Osteoblast (primary cell): ENCODE measurements around the gene UNC45B. TPM values are rescaled to one million over a fixed set of nuclear protein-coding genes. Genes with fewer than 3 reads are reported as not detected.

Experiments
- DNase-seq: peaks from one replicate; pipeline ENCODE4 v3.0.0; 2011; ENCODE audit warnings: low spot score, mixed read lengths; ENCODE audit not compliant: insufficient read length; ENCODE audit errors: missing footprints
- H2AFZ ChIP-seq: 2 replicates; pipeline ENCODE4 v1.6.0; 2011; ENCODE audit warnings: mild to moderate bottlenecking, low read length
- H3K27ac ChIP-seq: 2 replicates; pipeline ENCODE4 v1.5.1; 2011; ENCODE audit warnings: mild to moderate bottlenecking, low read depth, low read length, moderate library complexity
- H3K27me3 ChIP-seq: 2 replicates; pipeline ENCODE4 v1.6.0; 2012; ENCODE audit warnings: mild to moderate bottlenecking, control low read depth, inconsistent platforms, low read length, moderate library complexity; ENCODE audit not compliant: insufficient read depth
- H3K36me3 ChIP-seq: 2 replicates; pipeline ENCODE4 v1.5.1; 2011; ENCODE audit warnings: mild to moderate bottlenecking, low read length, control low read depth, moderate library complexity; ENCODE audit not compliant: insufficient read depth
- H3K4me1 ChIP-seq: 2 replicates; pipeline ENCODE4 v1.5.1; 2011; ENCODE audit warnings: mild to moderate bottlenecking, low read length, control low read depth, moderate library complexity; ENCODE audit not compliant: insufficient read depth
- H3K4me2 ChIP-seq: 2 replicates; pipeline ENCODE4 v1.6.0; 2011; ENCODE audit warnings: mild to moderate bottlenecking, low read length; ENCODE audit not compliant: insufficient read depth
- H3K4me3 ChIP-seq: fragments of 200-600 bp; sonication (generic); 3 replicates; pipeline ENCODE4 v1.5.1; 2012; ENCODE audit warnings: mild to moderate bottlenecking, low read length, inconsistent platforms; ENCODE audit not compliant: insufficient read depth
- H3K79me2 ChIP-seq: 2 replicates; pipeline ENCODE4 v1.6.0; 2012; ENCODE audit warnings: mild to moderate bottlenecking, low read length, control low read depth, inconsistent platforms; ENCODE audit not compliant: insufficient read depth
- H3K9me3 ChIP-seq: 2 replicates; pipeline ENCODE4 v1.5.1; 2011; ENCODE audit warnings: low read depth, low read length, control low read depth
- H4K20me1 ChIP-seq: 2 replicates; pipeline ENCODE4 v1.6.0; 2012; ENCODE audit warnings: mild to moderate bottlenecking, low read length, control low read depth; ENCODE audit not compliant: insufficient read depth
- total RNA-seq: library from RNA; depleted of rRNA; stranded (reverse); fragments of >200 nt; gene quantifications from 2 replicates; pipeline ENCODE4 v1.2.3, GENCODE V29; 2012
- TF ChIP-seq, protein P1 (sequence below): IDR thresholded peaks from 2 replicates; pipeline ENCODE4 v1.5.1; 2011; ENCODE audit warnings: mild to moderate bottlenecking, low read depth, low read length, moderate library complexity; ENCODE audit errors: extremely low read depth

The UNC45B gene
- total RNA-seq, 1 donor = not detected

DNA sequence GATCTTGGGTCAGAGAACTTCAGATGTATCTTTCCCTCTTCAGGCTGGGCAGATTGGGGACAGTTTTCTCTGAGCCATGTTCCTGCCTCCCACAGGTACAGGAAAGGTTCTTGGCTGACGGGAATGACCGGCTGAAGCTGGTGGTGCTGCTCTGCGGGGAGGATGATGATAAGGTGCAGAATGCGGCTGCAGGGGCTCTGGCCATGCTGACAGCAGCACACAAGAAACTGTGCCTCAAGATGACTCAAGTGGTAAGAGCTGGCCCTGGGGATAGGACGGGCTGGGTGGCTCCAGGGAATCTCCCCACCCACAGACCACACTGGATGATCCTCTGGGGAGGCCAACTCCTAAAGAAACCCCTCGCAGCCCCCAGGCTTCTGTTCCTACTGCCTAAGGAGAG is 35.7 kb downstream of the UNC45B start:
- Histone ChIP-seq H3K4me2 (no peak overlapping the region), H3K4me1 (no peaks in the 10 kb centered on the region), H3K4me3 (no peak overlapping the region), H3K79me2 (no peaks in the 10 kb centered on the region), H4K20me1 (no peaks in the 10 kb centered on the region), H3K27ac (no peak overlapping the region), H3K9me3 (no peaks in the 10 kb centered on the region), H3K36me3 (no peaks in the 10 kb centered on the region), H2AFZ (no peak overlapping the region), H3K27me3 (peaks cover 4% of the 10 kb centered on the region)
- DNase-seq = no peak
- TF ChIP-seq, protein P1, sequence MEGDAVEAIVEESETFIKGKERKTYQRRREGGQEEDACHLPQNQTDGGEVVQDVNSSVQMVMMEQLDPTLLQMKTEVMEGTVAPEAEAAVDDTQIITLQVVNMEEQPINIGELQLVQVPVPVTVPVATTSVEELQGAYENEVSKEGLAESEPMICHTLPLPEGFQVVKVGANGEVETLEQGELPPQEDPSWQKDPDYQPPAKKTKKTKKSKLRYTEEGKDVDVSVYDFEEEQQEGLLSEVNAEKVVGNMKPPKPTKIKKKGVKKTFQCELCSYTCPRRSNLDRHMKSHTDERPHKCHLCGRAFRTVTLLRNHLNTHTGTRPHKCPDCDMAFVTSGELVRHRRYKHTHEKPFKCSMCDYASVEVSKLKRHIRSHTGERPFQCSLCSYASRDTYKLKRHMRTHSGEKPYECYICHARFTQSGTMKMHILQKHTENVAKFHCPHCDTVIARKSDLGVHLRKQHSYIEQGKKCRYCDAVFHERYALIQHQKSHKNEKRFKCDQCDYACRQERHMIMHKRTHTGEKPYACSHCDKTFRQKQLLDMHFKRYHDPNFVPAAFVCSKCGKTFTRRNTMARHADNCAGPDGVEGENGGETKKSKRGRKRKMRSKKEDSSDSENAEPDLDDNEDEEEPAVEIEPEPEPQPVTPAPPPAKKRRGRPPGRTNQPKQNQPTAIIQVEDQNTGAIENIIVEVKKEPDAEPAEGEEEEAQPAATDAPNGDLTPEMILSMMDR = no peak

DNA sequence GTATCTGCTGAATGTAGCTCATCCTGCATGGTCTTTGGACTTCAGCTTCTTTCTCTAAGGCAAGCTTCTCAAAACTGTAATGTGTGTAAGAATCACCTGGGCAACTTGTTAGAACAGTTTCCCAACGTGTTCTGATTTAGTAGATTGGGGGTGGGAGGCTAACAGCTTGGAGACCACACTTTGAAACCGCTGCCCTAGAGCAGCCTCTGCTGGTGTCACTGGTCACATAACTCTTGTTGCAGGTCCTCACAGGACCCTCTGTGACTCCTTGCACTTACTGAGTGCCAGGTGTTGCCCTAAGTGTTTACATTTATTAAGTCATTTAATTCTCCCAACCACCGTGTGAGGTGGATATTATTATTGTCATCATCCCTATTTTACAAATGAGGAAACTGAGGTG is 36.7 kb downstream of the UNC45B start:
- TF ChIP-seq, protein P1 = no peak
- H3K4me1 ChIP-seq = no peaks in the 10 kb centered on the region
- no peaks in the 10 kb centered on the region for H3K9me3 ChIP-seq
- peaks cover 4% of the 10 kb centered on the region for H3K27me3 ChIP-seq
- no peak overlapping the region for H3K27ac ChIP-seq
- H3K36me3 ChIP-seq = no peaks in the 10 kb centered on the region
- H4K20me1 ChIP-seq = no peaks in the 10 kb centered on the region
- no peak overlapping the region for H3K4me3 ChIP-seq
- H3K4me2 ChIP-seq = no peak overlapping the region
- no peak overlapping the region for H2AFZ ChIP-seq
- DNase-seq = no peak
- no peaks in the 10 kb centered on the region for H3K79me2 ChIP-seq

DNA sequence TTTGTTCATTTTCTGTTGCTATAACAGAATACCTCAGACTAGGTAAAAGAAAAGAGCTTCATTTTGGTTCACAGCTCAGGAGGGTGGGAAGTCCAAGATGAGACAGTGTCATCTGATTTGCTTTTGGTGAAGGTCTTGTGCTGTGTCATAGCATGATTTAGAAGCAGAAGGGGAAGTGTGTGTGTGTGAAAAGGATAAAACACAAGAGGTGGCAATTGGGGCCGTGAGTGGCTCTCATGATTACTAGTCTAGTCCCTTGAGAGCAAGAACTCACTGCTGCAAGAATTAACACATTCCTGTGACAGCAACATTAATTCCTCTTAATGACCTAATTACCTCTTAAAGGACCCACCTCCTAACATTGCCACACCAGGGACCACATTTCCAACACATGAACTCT is 38.2 kb downstream of the UNC45B start:
- Histone ChIP-seq H3K27me3 (peaks cover 4% of the 10 kb centered on the region), H2AFZ (no peak overlapping the region), H3K4me1 (no peaks in the 10 kb centered on the region), H3K27ac (no peak overlapping the region), H3K36me3 (no peaks in the 10 kb centered on the region), H4K20me1 (no peaks in the 10 kb centered on the region), H3K79me2 (no peaks in the 10 kb centered on the region), H3K9me3 (no peaks in the 10 kb centered on the region), H3K4me3 (no peak overlapping the region), H3K4me2 (no peak overlapping the region)
- DNase-seq = no peak
- TF ChIP-seq, protein P1 = no peak

DNA sequence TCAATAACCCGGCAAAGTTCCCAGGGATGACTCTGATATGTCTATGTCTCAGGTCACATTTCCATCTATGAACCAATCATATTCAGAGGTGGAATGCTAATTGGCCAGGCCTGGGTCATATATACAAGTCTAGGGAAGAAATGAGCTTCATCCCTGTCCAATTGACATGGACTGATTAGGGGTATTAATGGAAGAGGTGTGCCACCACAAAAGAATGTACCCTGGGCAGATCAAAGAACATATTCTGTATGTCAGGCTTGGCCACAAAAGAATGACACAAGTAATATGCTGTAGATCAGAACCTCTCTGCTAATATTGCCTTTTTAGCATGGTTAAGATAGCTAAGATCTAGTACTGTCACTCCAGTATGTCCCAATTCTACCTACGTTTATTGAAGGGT is 39.9 kb downstream of the UNC45B start:
- Histone ChIP-seq H3K36me3 (no peaks in the 10 kb centered on the region), H4K20me1 (no peaks in the 10 kb centered on the region), H3K4me2 (no peak overlapping the region)

More for the DNA sequence above, 39.9 kb downstream of the UNC45B start:
- TF ChIP-seq, protein P1 = no peak
- H3K9me3 ChIP-seq = no peaks in the 10 kb centered on the region
- H3K27me3 ChIP-seq = peaks cover 4% of the 10 kb centered on the region
- no peaks in the 10 kb centered on the region for H3K79me2 ChIP-seq
- no peak overlapping the region for H3K4me3 ChIP-seq
- H3K4me1 ChIP-seq = no peaks in the 10 kb centered on the region
- H2AFZ ChIP-seq = no peak overlapping the region
- H3K27ac ChIP-seq = no peak overlapping the region
- DNase-seq = no peak
